Adrenal gland (tissue), 12 donors: Measurements from ENCODE around the gene NAPG. TPM values are rescaled to one million over a fixed set of nuclear protein-coding genes. Genes with fewer than 3 reads are reported as not detected.
A peak's percentile ranks its signal among the peaks of the same experiment; 100 is the strongest.

ENCODE experiments used
- DNase-seq, 7 donors: peaks; one replicate each; pipeline ENCODE4 v3.0.0-alpha.2; 2019 to 2020
- H3K27ac ChIP-seq, 5 donors: fragments of 200-600 bp; sonication (generic) in 4 of 5; 1 replicate in 3 of 5; 2 replicates in 2 of 5; pipeline versions ENCODE4 v1.5.1 to v1.8.0; 2016 to 2020; ENCODE audit warnings: mild to moderate bottlenecking in 1 of 5
- H3K27me3 ChIP-seq: fragments of 200-600 bp; 2 replicates; pipeline ENCODE4 v1.8.0; 2021
- H3K36me3 ChIP-seq, 2 donors: fragments of 200-600 bp; replicated peaks in 1 of 2; 1 replicate in 1 of 2; 2 replicates in 1 of 2; pipeline versions ENCODE4 v1.5.1 to v1.8.0; 2018 to 2022
- H3K4me1 ChIP-seq, 2 donors: fragments of 200-600 bp; replicated peaks in 1 of 2; 1 replicate in 1 of 2; 2 replicates in 1 of 2; pipeline versions ENCODE4 v1.5.1 to v1.8.0; 2018 to 2021
- H3K4me3 ChIP-seq, 4 donors: fragments of 200-600 bp; sonication (generic) in 3 of 4; one replicate each; pipeline ENCODE4 v1.5.1; 2016 to 2018
- H3K9me3 ChIP-seq, 3 donors: fragments of 200-600 bp; sonication (generic) in 1 of 3; replicated peaks in 1 of 3; 1 replicate in 2 of 3; 2 replicates in 1 of 3; pipeline versions ENCODE4 v1.5.1 to v1.8.0; 2016 to 2021
- CTCF ChIP-seq, 6 experiments: fragments of 450-650 bp in 4 of 6; fragments of 200-600 bp in 2 of 6; sonication (generic) in 1 of 6; IDR thresholded peaks; 1 replicate in 5 of 6; 2 replicates in 1 of 6; pipeline versions ENCODE4 v1.5.1 to v1.8.0; 2016 to 2021; ENCODE audit warnings: antibody characterized with exemption in 6 of 6, mild to moderate bottlenecking in 2 of 6, moderate library complexity in 1 of 6
- POLR2A ChIP-seq, 2 donors: fragments of 450-650 bp; IDR thresholded peaks; one replicate each; pipeline ENCODE4 v1.6.1; 2017; ENCODE audit warnings: antibody characterized with exemption in 2 of 2, mild to moderate bottlenecking in 2 of 2, moderate library complexity in 1 of 2
- WGBS, 4 donors: extraction: QIAGEN DNeasy Blood & Tissue Kit in 2 of 4; methylation state at CpG; one replicate each; pipeline versions ENCODE4 v1.1.5 to v1.1.7; 2013 to 2017; 5-methylcytosine and 5-hydroxymethylcytosine counted together
- intact Hi-C, 2 donors: fragments of 100-400 bp; cut with DNase I; formaldehyde crosslinking; loops; one replicate each; pipeline versions ENCODE4 v1.14.1 to v1.15.0; 2022 to 2023
- polyA plus RNA-seq, 3 donors: library from polyadenylated mRNA; stranded (reverse); fragments of 200-250 nt in 2 of 3; fragments of 350-450 nt in 1 of 3; fragmentation: Illumina TruSeq in 1 of 3; extraction: RNeasy Lipid Tissue Mini Kit (QIAGEN cat#74804) in 1 of 3; gene quantifications; one replicate each; pipeline ENCODE4 v1.2.3, GENCODE V29; 2013 to 2014
- total RNA-seq, 9 donors: library from RNA; depleted of rRNA in 4 of 9; stranded (reverse); fragments of >200 nt in 4 of 9; fragments of 120-200 nt in 1 of 9; fragmentation: NEBNext Ultra II Directional in 1 of 9; extraction: Animal tissue kit (Norgen Biotek cat#: 25700) in 1 of 9; gene quantifications; one replicate each; pipeline versions ENCODE4 v1.1.0 to v1.2.4, GENCODE V29; 2013 to 2023
- donor health status: healthy with polysubstance abuse.
- donor health status: Bipolar disorder and iron deficiency.
- donor health status: DM: yes; HTN: yes; CAD: no.
- donor health status: DM: no; HTN: no; CAD: no.
- donor health status: DM: no; HTN: no; CAD: no.
- donor health status: DM: yes; HTN: yes; CAD: no.

Gene NAPG
- total and polyA plus RNA-seq, 12 donors = 17.0 to 63.9 (median 41.4) TPM

- Histone ChIP-seq H3K27me3 (no peaks in the 10 kb centered on the region), H3K36me3 (peaks cover 0 to 7% of the 10 kb centered on the region in 2 donors), H3K4me3 (no peak overlapping the region), H3K4me1 (no peaks in the 10 kb centered on the region), H3K9me3 (no peaks in the 10 kb centered on the region), H3K27ac (no peak overlapping the region)
- intact Hi-C loops = loop anchor here in 1 of 2 donors (10.0 kb wide), 1 partner anchor 594 kb away; no protein-coding TSS in a partner anchor
- no peak for TF ChIP-seq POLR2A (IDR thresholded peaks at IDR 0.05)
- peak; percentile 71 to 86 (median 78) for TF ChIP-seq CTCF (IDR thresholded peaks at IDR 0.05)
- 16 to 26% (median 24%) methylated on average over 13 to 17 of the region's 17 CpGs for WGBS, 4 donors
- DNase-seq = peak; percentile 75 to 93 (median 85)
Measured at GRCh38 chr18:10560452-10561045, 34.7 kb downstream of the NAPG start.

GRCh38 chr18:10562773-10563160, 36.9 kb downstream of the NAPG start:
- 80 to 91% (median 88%) methylated on average over 5 of the region's 5 CpGs for WGBS, 4 donors
- Histone ChIP-seq H3K4me1 (no peaks in the 10 kb centered on the region), H3K27me3 (no peaks in the 10 kb centered on the region)

GRCh38 chr18:10563886-10564285, 38.1 kb downstream of the NAPG start:
- Histone ChIP-seq H3K27me3 (no peaks in the 10 kb centered on the region), H3K9me3 (no peaks in the 10 kb centered on the region), H3K4me3 (no peak overlapping the region), H3K4me1 (no peaks in the 10 kb centered on the region), H3K27ac (no peak overlapping the region), H3K36me3 (no peaks in the 10 kb centered on the region)
- peak; percentile 64 to 86 (median 80) for DNase-seq
- no peak for TF ChIP-seq CTCF (IDR thresholded peaks at IDR 0.05)
- TF ChIP-seq POLR2A (IDR thresholded peaks at IDR 0.05) = no peak
- 44 to 63% (median 46%) methylated on average over 8 to 9 of the region's 9 CpGs for WGBS, 4 donors
- intact Hi-C loops = loop anchor here in 1 of 2 donors (10.0 kb wide), 1 partner anchor 591 kb away; no protein-coding TSS in a partner anchor

More at GRCh38 chr18:10562773-10563160, 36.9 kb downstream of the NAPG start:
- no peaks in the 10 kb centered on the region for H3K36me3 ChIP-seq
- TF ChIP-seq POLR2A (IDR thresholded peaks at IDR 0.05) = no peak
- no peaks in the 10 kb centered on the region for H3K9me3 ChIP-seq
- no peak for DNase-seq
- H3K4me3 ChIP-seq = no peak overlapping the region
- intact Hi-C loops = loop anchor here in 1 of 2 donors (10.0 kb wide), 1 partner anchor 592 kb away; no protein-coding TSS in a partner anchor
- H3K27ac ChIP-seq = no peak overlapping the region

GRCh38 chr18:10564975-10565773, 39.3 kb downstream of the NAPG start:
- H3K27ac ChIP-seq = no peak overlapping the region
- H3K9me3 ChIP-seq = no peaks in the 10 kb centered on the region
- 89 to 94% (median 92%) methylated on average over 10 of the region's 10 CpGs for WGBS, 4 donors
- H3K27me3 ChIP-seq = no peaks in the 10 kb centered on the region
- H3K4me3 ChIP-seq = no peak overlapping the region
- no peak for DNase-seq
- H3K36me3 ChIP-seq = no peaks in the 10 kb centered on the region
- no peaks in the 10 kb centered on the region for H3K4me1 ChIP-seq
- TF ChIP-seq POLR2A (IDR thresholded peaks at IDR 0.05) (no peak), CTCF (IDR thresholded peaks at IDR 0.05) (no peak)
- intact Hi-C loops = loop anchor here in 1 of 2 donors (10.0 kb wide), 1 partner anchor 590 kb away; no protein-coding TSS in a partner anchor
